Non-pigmented ciliary epithelial cell (primary cell): ENCODE measurements around the gene TMTC2.
"Not testable (repeated sequence)": the region's sequence is repeated elsewhere in the genome, so short reads cannot be mapped to it uniquely, and the experiment has no call there.

Experiments
- DNase-seq: peaks from one replicate; pipeline ENCODE4 v3.0.0-alpha.2; 2010; ENCODE audit warnings: low read depth

Gene TMTC2

DNA sequence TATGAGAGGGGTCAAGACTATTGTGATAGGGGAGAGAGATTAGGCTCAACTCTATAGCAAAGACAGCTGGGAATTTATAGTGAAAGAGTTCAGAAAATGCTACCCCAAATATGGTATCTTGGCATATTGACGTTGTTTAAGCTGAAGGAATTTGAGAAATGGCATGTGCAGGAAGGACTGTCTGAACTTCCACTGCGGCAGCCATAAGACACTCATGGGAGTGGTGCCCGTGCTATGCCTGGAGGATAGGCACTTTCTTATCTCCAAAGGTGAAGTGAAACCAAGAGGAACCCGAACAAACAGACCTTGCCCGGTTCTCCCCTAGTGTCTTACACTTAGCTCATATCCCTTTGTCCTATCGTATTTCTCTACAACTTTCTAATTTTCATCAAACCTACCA, 390.3 kb downstream of the TMTC2 start:
- no peak for DNase-seq

DNA sequence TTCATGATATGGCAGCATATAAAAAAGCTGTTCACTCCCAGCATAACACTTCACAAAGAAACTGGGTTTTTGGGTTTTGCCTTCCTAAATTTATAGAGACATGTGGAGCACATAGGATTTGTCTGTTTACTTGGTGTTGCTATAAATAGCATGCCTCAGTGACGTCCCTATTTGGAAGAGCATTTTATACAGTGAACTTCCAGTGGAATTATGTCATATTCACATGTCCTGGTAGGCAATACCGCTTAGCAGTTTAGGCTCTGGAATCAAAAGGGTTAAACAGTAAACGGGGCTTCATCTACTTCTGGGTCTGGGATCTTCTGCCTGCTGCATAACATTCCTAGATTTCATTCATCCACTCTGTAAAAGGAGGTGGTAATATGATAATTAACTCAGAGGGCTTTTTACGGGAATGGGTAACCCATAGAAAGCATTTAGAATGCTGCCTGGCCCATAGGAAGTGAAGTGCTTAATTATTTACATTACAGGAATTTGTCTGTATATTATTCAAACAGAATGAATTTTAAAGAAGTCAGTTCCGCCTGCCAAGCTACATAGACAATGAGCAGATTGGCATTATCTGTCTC, 396.1 kb downstream of the TMTC2 start:
- DNase-seq, result no peak

DNA sequence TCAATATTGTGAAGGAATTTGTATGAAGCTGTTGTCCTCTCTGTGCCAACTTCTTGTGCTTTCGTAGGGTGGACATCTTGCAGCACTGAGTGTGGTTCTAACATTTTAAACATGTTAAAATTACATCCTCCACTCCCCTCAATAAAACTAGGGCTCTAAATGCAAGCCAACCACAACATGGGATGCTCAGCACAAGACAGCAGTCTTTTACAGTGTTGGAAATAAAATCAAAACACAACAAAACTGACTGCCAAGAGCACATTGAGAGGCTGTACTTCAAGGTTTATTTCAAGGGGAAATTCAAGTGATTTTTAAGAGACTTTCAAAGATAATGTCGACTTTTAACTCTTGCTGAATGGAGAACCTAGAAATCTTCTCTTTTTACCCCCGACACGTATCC, 396.9 kb downstream of the TMTC2 start:
- DNase-seq, result no peak

GRCh38 chr12:83084516-83085234, 398.0 kb downstream of the TMTC2 start:
- no peak for DNase-seq

GRCh38 chr12:83086023-83086422, 399.3 kb downstream of the TMTC2 start:
- no peak for DNase-seq

DNA sequence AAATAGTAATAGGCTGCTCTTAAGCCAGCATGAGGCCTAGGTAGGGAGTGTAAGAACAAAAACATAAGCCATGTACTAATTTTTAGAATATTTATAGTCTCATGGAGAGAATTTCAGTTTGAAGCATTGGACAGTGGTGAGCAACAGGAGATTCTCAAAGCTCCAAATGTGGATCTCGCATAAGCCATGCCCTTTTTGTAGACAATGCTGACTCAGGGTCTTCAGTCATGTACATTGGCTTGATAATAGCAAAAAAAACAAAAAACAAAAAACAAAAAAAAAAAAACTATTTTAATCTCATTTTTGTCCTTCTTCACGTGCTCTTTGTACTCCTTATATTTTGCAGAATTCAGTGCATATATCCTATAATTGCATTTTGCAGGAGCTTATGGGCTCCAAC, 402.9 kb downstream of the TMTC2 start:
- no peak for DNase-seq

DNA sequence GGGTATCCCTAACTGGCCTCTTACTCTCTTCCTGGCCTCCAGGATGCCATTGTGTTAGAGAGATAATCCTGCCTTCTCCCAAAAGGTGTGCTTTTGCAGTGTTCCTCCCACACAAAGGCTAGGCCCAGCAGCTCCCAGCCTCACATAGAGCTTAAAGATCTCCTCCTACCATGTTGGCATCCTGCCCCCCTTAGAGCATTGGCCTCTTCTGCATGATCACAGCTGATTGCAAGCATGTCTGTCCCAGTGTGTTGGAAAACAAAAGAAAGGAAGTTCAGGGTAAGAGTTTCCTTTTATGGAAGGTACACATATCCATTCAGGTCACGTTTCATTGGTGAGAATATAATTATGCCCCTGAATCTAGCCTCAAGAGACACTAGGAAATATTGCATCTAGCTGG, 405.4 kb downstream of the TMTC2 start:
- DNase-seq, result no peak

- DNase-seq, result no peak
Observed at GRCh38 chr12:83092606-83093005, 405.9 kb downstream of the TMTC2 start.

GRCh38 chr12:83093426-83093825, 406.7 kb downstream of the TMTC2 start:
- DNase-seq, result no peak

- no peak for DNase-seq
Observed at GRCh38 chr12:83097643-83098342, 411.1 kb downstream of the TMTC2 start.

DNA sequence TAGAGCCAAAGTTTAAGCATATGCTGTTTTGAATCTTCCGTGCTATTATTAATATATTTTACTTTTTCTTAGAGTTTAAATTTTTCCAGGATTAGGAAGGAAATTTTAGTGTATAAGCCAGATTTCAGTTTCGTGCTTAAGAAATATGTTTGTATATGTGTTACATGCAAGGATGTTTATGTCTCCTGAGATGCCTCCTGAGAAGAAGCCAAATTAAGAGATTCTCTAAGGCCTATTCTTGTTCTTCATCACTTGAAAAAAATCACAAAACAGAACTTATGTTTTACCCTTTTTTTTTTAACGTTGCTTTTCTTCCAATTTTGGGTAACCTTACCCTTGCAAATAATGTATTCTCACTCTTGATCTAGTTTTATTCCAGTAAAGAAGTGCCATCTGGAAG, 412.7 kb downstream of the TMTC2 start:
- no peak for DNase-seq

GRCh38 chr12:83102499-83102898, 415.8 kb downstream of the TMTC2 start:
- peak; percentile 55 for DNase-seq

- no peak for DNase-seq
Observed at GRCh38 chr12:83106873-83107272, 420.2 kb downstream of the TMTC2 start.

- DNase-seq, result no peak
Observed at GRCh38 chr12:83110424-83110823, 423.7 kb downstream of the TMTC2 start.

DNA sequence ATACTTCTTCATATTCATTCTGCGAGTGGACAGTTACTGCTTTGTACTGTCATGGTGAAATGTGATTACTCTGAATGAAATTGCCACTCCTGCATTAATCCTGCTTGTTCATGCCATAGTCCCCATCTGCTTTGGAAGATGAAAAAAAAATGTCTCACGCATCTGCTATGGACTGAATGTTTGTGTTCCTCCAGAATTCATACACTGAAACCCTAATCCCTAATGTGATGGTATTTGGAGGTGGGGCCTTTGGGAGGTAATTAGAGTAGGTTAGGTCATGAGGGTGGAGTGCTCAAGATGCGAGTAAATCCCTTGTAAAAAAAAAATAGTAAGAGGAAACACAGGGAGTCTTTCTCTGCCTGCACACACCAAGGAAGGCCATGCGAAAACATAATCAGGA, 427.2 kb downstream of the TMTC2 start:
- no peak for DNase-seq

GRCh38 chr12:83114966-83115365, 428.3 kb downstream of the TMTC2 start:
- no peak for DNase-seq

DNA sequence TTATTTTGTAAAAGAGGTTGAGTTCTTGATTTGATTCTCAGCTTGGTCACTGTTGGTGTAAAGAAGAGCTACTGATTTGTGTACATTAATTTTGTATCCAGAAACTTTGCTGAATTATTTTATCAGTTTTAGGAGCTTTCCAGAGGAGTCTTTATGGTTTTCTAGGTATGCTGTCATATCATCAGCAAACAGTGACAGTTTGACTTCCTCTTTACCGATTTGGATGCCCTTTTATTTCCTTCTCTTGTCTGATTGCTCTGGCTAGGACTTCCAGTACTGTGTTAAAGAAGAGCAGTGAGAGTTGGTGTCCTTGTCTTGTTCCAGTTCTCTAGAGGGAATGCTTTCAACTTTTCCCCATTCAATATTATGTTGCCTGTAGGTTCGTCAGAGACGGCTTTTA, 431.2 kb downstream of the TMTC2 start:
- DNase-seq, result not testable (repeated sequence)

DNA sequence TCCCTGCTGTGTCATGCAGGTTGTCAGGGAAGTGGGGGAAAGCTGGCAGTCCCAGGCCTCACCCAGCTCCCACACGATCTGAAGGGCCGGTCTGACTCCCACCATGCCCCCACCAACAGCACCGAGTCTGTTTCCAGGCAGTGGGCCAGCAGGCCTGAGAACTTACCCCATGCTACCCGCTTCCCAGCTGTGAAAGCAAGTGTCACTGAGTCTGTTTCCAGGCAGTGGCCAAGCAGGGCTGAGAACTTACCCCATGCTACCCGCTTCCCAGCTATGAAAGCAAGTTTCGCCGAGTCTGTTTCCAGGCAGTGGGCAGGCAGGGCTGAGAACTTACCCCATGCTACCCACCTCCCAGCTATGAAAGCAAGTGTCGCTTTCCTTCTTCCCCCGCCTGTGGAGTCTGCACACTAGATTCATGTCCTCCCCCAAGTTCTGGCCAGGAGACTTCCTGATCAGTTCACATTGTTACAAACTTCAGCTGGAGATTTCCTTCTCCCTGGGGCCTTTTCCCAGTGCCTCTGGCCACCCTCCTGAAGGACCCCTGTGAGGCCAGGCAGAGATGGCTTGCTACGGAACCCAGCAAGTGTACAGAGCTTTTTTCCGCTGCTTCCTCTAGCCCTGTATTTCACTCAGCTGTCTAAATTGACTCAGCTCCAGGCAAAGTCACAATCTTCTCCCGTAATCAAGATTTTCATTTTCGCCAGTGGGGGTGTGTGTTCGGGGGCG, 435.4 kb downstream of the TMTC2 start:
- DNase-seq, result no peak

DNA sequence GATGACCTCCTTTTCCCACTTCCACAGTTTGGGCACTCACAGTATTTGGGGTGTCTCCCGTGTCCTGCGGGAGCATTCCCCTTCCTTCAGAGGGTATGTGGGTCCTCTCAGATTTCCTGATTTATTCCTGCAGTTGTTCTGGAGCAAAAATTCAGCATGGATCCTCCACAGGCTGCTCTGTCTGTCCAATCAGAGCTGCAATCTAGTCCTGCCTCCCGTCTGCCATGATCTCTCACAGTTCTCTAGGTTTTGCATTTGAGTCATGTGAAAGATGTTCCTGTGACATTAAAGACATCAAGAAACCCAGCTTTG, 435.9 kb downstream of the TMTC2 start:
- DNase-seq, result no peak

DNA sequence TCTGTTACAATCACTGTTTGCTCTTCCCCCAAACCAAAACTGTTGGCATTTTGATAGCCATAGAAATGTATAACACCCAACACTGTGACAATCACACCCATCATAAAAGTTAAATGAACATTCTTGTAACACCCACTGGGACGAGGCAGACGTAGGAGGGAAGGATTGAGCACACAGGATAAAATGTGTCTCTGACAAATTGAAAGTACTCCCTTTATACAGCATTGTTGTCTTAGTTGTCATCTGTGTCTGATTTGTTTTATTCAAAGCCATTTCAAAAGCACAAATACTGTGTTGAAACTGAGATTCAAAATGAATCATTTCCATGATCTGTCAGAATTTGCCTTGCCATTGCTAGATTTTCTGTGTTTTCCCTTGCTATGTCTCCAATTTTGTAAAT, 436.3 kb downstream of the TMTC2 start:
- DNase-seq, result no peak

GRCh38 chr12:83128540-83128939, 441.8 kb downstream of the TMTC2 start:
- no peak for DNase-seq

- DNase-seq, result no peak
Observed at GRCh38 chr12:83130178-83130577, 443.5 kb downstream of the TMTC2 start.

- DNase-seq, result no peak
Observed at GRCh38 chr12:83132360-83132759, 445.7 kb downstream of the TMTC2 start.
